H1 (cell line): ENCODE results near the gene BHLHE23. TPM values are rescaled to one million over a fixed set of nuclear protein-coding genes. Genes with fewer than 3 reads are reported as not detected.

Experiments used
- CTCF ChIA-PET: fragments of 300-600 bp; sonication (Branson Sonifier 250); formaldehyde crosslinking; loops from one replicate; lab custom pipeline; 2021; ENCODE audit not compliant: partially characterized antibody; lab: Charles Lee
- POLR2A ChIA-PET: fragments of 300-600 bp; sonication (Branson Sonifier 250); formaldehyde crosslinking; loops from one replicate; lab custom pipeline; 2021; ENCODE audit warnings: inconsistent platforms; ENCODE audit not compliant: partially characterized antibody; lab: Charles Lee
- DNase-seq, 2 experiments: peaks; one replicate each; pipeline versions ENCODE4 v3.0.0 to v3.0.0-alpha.2; 2010 to 2022; ENCODE audit warnings: low spot score in 2 of 2, low read depth in 1 of 2, mixed read lengths in 1 of 2
- FAIRE-seq: peaks from 2 replicates; lab custom pipeline; 2011; peaks lifted over from hg19 to GRCh38; lab: Jason Lieb, UNC
- H2AFZ ChIP-seq: 2 replicates; pipeline ENCODE4 v1.8.1; 2012; ENCODE audit warnings: low read length, inconsistent platforms
- H2AK5ac ChIP-seq: 2 replicates; pipeline ENCODE4 v1.6.1; 2013; ENCODE audit warnings: low read depth, low read length
- H2BK120ac ChIP-seq: replicated peaks from 2 replicates; pipeline ENCODE3; 2013; ENCODE audit warnings: low read depth, low read length, inconsistent platforms
- H2BK12ac ChIP-seq: 2 replicates; pipeline ENCODE4 v1.6.1; 2013; ENCODE audit warnings: low read depth, low read length
- H2BK15ac ChIP-seq: 2 replicates; pipeline ENCODE4 v1.6.1; 2013; ENCODE audit warnings: low read length
- H2BK20ac ChIP-seq: 2 replicates; pipeline ENCODE4 v1.6.1; 2013; ENCODE audit warnings: low read length
- H2BK5ac ChIP-seq: 2 replicates; pipeline ENCODE4 v1.6.1; 2013; ENCODE audit warnings: low read depth, low read length
- H3K14ac ChIP-seq: 2 replicates; pipeline ENCODE4 v1.6.1; 2013; ENCODE audit warnings: inconsistent platforms; ENCODE audit not compliant: insufficient read length
- H3K18ac ChIP-seq: 2 replicates; pipeline ENCODE4 v1.6.1; 2013; ENCODE audit warnings: low read length; ENCODE audit errors: extremely low read depth
- H3K23ac ChIP-seq: 2 replicates; pipeline ENCODE4 v1.6.1; 2013; ENCODE audit warnings: inconsistent platforms; ENCODE audit not compliant: insufficient read length
- H3K23me2 ChIP-seq: 2 replicates; pipeline ENCODE4 v1.6.1; 2013; ENCODE audit warnings: low read depth, low read length
- H3K27ac ChIP-seq: 2 replicates; pipeline ENCODE4 v1.6.1; 2011; ENCODE audit warnings: low read depth, low read length, inconsistent platforms
- H3K27me3 ChIP-seq, 4 experiments: replicated peaks in 1 of 4; 1 replicate in 1 of 4; 2 replicates in 3 of 4; pipeline versions ENCODE4 v1.6.1 to v1.8.1; 2011 to 2013; ENCODE audit warnings: low read length in 3 of 4, mild to moderate bottlenecking in 3 of 4, inconsistent platforms in 2 of 4, mixed read lengths in 2 of 4, moderate library complexity in 1 of 4; ENCODE audit not compliant: control insufficient read depth in 3 of 4, insufficient read depth in 3 of 4; ENCODE audit errors: extremely low read depth in 1 of 4
- H3K36me3 ChIP-seq, 4 experiments: 2 replicates each; pipeline versions ENCODE4 v1.6.1 to v1.8.1; 2011 to 2013; ENCODE audit warnings: mild to moderate bottlenecking in 4 of 4, low read length in 3 of 4, moderate library complexity in 2 of 4, control low read depth in 1 of 4, inconsistent platforms in 1 of 4; ENCODE audit not compliant: insufficient read depth in 4 of 4, control insufficient read depth in 2 of 4
- H3K4ac ChIP-seq: replicated peaks from 2 replicates; pipeline ENCODE3; 2013; ENCODE audit warnings: low read length, low read depth, mixed read lengths, inconsistent platforms; ENCODE audit not compliant: insufficient read length
- H3K4me1 ChIP-seq, 4 experiments: replicated peaks in 1 of 4; 1 replicate in 1 of 4; 2 replicates in 3 of 4; pipeline versions ENCODE4 v1.6.1 to v1.8.1; 2011 to 2013; ENCODE audit warnings: low read length in 3 of 4, inconsistent platforms in 2 of 4, mixed read lengths in 1 of 4; ENCODE audit not compliant: insufficient read depth in 4 of 4, control insufficient read depth in 3 of 4
- H3K4me2 ChIP-seq, 2 experiments: 2 replicates each; pipeline versions ENCODE4 v1.6.1 to v1.8.1; 2011 to 2013; ENCODE audit warnings: low read depth in 2 of 2, low read length in 2 of 2, control low read depth in 1 of 2, inconsistent platforms in 1 of 2, mild to moderate bottlenecking in 1 of 2; ENCODE audit not compliant: insufficient read depth in 1 of 2
- H3K4me3 ChIP-seq, 4 experiments: fragments of 200-600, 300-600 bp in 1 of 4; sonication (generic), shearing (Covaris generic), sonication (Bioruptor Twin) in 1 of 4; 2 replicates each; pipeline versions ENCODE4 v1.5.1 to v1.8.1; 2011 to 2016; ENCODE audit warnings: low read length in 4 of 4, low read depth in 3 of 4, control low read depth in 2 of 4, inconsistent platforms in 2 of 4, mild to moderate bottlenecking in 2 of 4, mixed read lengths in 1 of 4, moderate library complexity in 1 of 4; ENCODE audit not compliant: insufficient read depth in 2 of 4; ENCODE audit errors: extremely low read depth in 1 of 4
- H3K56ac ChIP-seq: replicated peaks from 2 replicates; pipeline ENCODE3; 2013; ENCODE audit warnings: low read depth, mild to moderate bottlenecking, mixed read lengths, low read length, inconsistent platforms; ENCODE audit not compliant: insufficient read length
- H3K79me1 ChIP-seq: 2 replicates; pipeline ENCODE4 v1.6.1; 2013; ENCODE audit warnings: low read depth, low read length, control low read depth
- H3K79me2 ChIP-seq, 2 experiments: 2 replicates each; pipeline versions ENCODE4 v1.6.1 to v1.8.1; 2012 to 2013; ENCODE audit warnings: low read length in 2 of 2, mild to moderate bottlenecking in 2 of 2, inconsistent platforms in 1 of 2; ENCODE audit not compliant: insufficient read depth in 2 of 2, control insufficient read depth in 1 of 2
- H3K9ac ChIP-seq, 4 experiments: replicated peaks in 1 of 4; 1 replicate in 1 of 4; 2 replicates in 3 of 4; pipeline versions ENCODE4 v1.6.1 to v1.8.1; 2011 to 2013; ENCODE audit warnings: low read depth in 3 of 4, low read length in 3 of 4, control low read depth in 2 of 4, mild to moderate bottlenecking in 2 of 4, moderate library complexity in 2 of 4, inconsistent platforms in 1 of 4; ENCODE audit errors: extremely low read depth in 1 of 4
- H3K9me3 ChIP-seq, 2 experiments: 2 replicates each; pipeline versions ENCODE4 v1.6.1 to v1.8.1; 2012 to 2013; ENCODE audit warnings: mild to moderate bottlenecking in 2 of 2, moderate library complexity in 2 of 2, control low read depth in 1 of 2, inconsistent platforms in 1 of 2, low read depth in 1 of 2, low read length in 1 of 2, mixed read lengths in 1 of 2; ENCODE audit not compliant: insufficient read depth in 2 of 2
- H4K20me1 ChIP-seq, 2 experiments: replicated peaks in 1 of 2; 2 replicates each; pipeline versions ENCODE3 to v1.8.1; 2011 to 2013; ENCODE audit warnings: inconsistent platforms in 2 of 2, low read length in 2 of 2, mild to moderate bottlenecking in 1 of 2; ENCODE audit not compliant: insufficient read depth in 2 of 2, control insufficient read depth in 1 of 2
- H4K5ac ChIP-seq: 2 replicates; pipeline ENCODE4 v1.6.1; 2013; ENCODE audit warnings: low read length, low read depth, mixed read lengths, inconsistent platforms; ENCODE audit not compliant: insufficient read length
- H4K8ac ChIP-seq: 2 replicates; pipeline ENCODE4 v1.8.0; 2013; ENCODE audit warnings: mild to moderate bottlenecking, moderate library complexity, low read length, inconsistent platforms; ENCODE audit not compliant: insufficient read depth; ENCODE audit errors: extremely low read depth
- H4K91ac ChIP-seq: replicated peaks from 2 replicates; pipeline ENCODE3; 2013; ENCODE audit warnings: low read length, mixed read lengths, inconsistent platforms; ENCODE audit not compliant: insufficient read length
- SRF ChIP-seq: IDR thresholded peaks from 2 replicates; pipeline ENCODE4 v1.6.1; 2011; ENCODE audit warnings: mild to moderate bottlenecking, low read depth, low read length, moderate library complexity
- TAF1 ChIP-seq: IDR thresholded peaks from 2 replicates; pipeline ENCODE4 v1.6.1; 2011; ENCODE audit warnings: mild to moderate bottlenecking, low read depth, low read length
- USF2 ChIP-seq: IDR thresholded peaks from 2 replicates; pipeline ENCODE4 v1.6.1; 2011; ENCODE audit warnings: low read length, improper control_type of control experiment
- WGBS, 2 experiments: shearing (Covaris generic) in 1 of 2; methylation state at CpG; one replicate each; pipeline versions ENCODE4 v1.1.6 to v1.1.7; 2013 to 2015; ENCODE audit warnings: low lambda C conversion rate in 2 of 2, mixed read lengths in 2 of 2, inconsistent platforms in 1 of 2, low coverage in 1 of 2, missing lambda C conversion rate in 1 of 2; ENCODE audit not compliant: insufficient replicate concordance in 2 of 2, insufficient coverage in 1 of 2, insufficient read length in 1 of 2; ENCODE audit errors: extremely low coverage in 1 of 2, missing lambda C conversion rate in 1 of 2; 5-methylcytosine and 5-hydroxymethylcytosine counted together
- polyA plus RNA-seq, 7 experiments: library from polyadenylated mRNA; depleted of rRNA in 3 of 7; stranded (reverse) in 5 of 7; unstranded in 2 of 7; fragments of >200 nt in 5 of 7; fragments of 200-250 nt in 2 of 7; gene quantifications; 1 replicate in 5 of 7; 2 replicates in 1 of 7; 4 replicates in 1 of 7; pipeline versions ENCODE4 v1.2.1 to v1.2.3, GENCODE V29; 2011 to 2013; ENCODE audit warnings: missing spikeins in 2 of 7, mixed read lengths in 2 of 7
- total RNA-seq: library from RNA; stranded (reverse); fragmentation: NEBNext Ultra II Directional; extraction: Animal tissue kit (Norgen Biotek cat#: 25700); gene quantifications from 2 replicates; pipeline ENCODE4 v1.2.1, GENCODE V29; 2021

BHLHE23 gene
- total and polyA plus RNA-seq, 2 of the 8 experiments (the other 6 are each of a cell fraction or from before 2014, with no cell fraction given), result 0.47 TPM; not detected in 1

- Histone ChIP-seq H4K91ac (no peak overlapping the region), H3K56ac (no peak overlapping the region), H2BK120ac (no peak overlapping the region), H3K9me3 (no peaks in the 10 kb centered on the region), H3K79me2 (no peaks in the 10 kb centered on the region), H3K4ac (no peak overlapping the region), H3K4me2 (peak overlapping the region; percentile 66 to 83), H2BK20ac (0 out of 2 replicates have a peak overlapping the region, but pooled peaks have one; percentile 61), H3K14ac (no peak overlapping the region), H3K4me3 (peak overlapping the region in 2 of 4 experiments; percentile 1 to 50; a peak in 4 of 8 replicates), H3K23me2 (no peaks in the 10 kb centered on the region; the same call in 1 of the 2 replicates), H2AFZ (peak overlapping the region; percentile 8; the same call in 1 of the 2 replicates), H2BK12ac (peak overlapping the region; percentile 33; the same call in 1 of the 2 replicates), H4K20me1 (no peaks in the 10 kb centered on the region), H3K27ac (no peak overlapping the region), H3K36me3 (no peaks in the 10 kb centered on the region), H2BK15ac (peak overlapping the region; percentile 72; the same call in 1 of the 2 replicates), H3K4me1 (peaks cover under 1 to 25% (median 15%) of the 10 kb centered on the region in 4 experiments), H4K8ac (no peak overlapping the region), H3K9ac (no peak overlapping the region), H3K27me3 (peaks cover 0 to 10% (median 4%) of the 10 kb centered on the region in 4 experiments; a peak in 5 of 7 replicates), H4K5ac (no peak overlapping the region), H3K79me1 (no peaks in the 10 kb centered on the region), H2BK5ac (peak overlapping the region; percentile 71; the same call in 1 of the 2 replicates), H3K18ac (peak overlapping the region; percentile 72), H2AK5ac (no peak overlapping the region), H3K23ac (no peak overlapping the region)
- DNase-seq, result peak in 1 of 2 experiments; percentile 50
- ChIA-PET POLR2A (interaction anchor here (1.2 kb wide), 1 partner anchor 8 kb away, joined by 4 read pairs; no protein-coding TSS in a partner anchor), CTCF (interaction anchor here (1.0 to 2.1 kb wide), 5 partner anchors 18 to 48 kb away, joined by 3 to 8 read pairs (median 4); no protein-coding TSS in a partner anchor)
- FAIRE-seq, result no peak
- 60% methylated on average over 26 of the region's 27 CpGs; no CpG with 5 or more reads in 1 of the 2 experiments for WGBS, 2 experiments
- TF ChIP-seq SRF (no peak), USF2 (no peak), TAF1 (no peak)
These were observed 20.6 kb upstream of the BHLHE23 start for GRCh38 chr20:63027221-63027921.
